ENCODE results near the gene VAPA.

Gene VAPA

DNA sequence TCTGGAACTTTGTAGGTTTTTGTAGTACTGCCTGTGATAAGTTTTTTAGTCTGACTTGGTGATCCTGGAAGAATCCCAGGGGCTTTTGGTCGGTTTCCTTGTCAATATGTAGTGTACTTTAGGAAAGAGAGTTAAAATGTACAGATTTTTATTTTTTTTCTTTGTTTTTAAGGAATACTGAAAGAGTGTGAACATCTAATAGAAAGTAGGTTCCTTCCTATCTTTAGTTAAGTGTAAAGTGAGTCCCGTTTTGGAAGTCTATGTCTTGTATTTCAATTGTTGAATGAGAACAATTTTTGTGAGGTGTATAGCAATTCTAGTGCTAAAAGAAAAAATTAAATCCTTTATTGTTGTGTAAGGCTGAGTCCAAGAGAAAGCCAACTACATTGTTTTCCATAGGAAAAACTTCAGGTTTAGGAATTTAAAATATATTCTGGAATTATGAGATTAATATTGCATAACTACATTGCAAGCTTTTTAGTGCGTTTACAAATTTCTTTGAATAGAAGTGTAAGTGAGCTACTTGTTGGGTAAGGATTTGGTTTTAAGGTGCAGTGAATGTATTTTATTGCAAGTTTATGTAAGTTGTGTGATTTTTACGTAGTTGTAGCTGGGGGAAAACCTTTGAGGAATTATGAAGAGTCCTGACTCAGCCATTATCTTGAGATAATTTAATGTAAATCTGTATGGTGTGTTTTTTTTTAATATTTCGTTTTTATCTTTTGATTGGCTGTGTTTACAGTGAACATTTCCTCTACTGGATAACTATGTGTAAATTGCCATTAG lies 1.7 kb downstream of the VAPA start:
- DNase-seq: no peak

DNA sequence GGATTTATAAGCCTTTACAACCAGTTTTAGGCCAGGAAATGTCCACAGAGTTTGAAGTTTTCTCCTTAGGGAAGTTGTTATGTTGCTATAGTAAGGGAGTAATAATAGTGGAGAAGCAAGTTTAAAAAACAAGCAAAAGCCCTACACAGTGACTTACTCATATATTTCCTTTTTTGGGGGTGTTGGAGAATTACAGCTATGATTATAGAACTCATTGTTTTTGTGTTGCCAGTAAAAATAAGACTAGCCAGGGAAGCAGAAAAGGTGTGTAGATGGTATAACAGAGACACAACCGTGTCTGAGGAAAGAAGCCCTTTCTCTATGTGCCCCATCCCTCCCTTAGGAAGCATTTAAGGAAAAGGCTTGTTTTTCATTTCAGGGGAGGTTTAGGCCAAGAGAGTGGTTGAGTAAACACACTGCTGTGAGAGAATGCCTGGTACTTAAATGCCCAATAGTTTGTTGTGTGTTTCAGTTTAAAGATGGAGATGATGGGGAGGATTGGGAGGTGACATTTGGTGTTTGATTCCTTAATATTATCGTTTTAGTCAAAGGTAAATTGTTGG lies 2.3 kb downstream of the VAPA start:
- no peak for DNase-seq

DNA sequence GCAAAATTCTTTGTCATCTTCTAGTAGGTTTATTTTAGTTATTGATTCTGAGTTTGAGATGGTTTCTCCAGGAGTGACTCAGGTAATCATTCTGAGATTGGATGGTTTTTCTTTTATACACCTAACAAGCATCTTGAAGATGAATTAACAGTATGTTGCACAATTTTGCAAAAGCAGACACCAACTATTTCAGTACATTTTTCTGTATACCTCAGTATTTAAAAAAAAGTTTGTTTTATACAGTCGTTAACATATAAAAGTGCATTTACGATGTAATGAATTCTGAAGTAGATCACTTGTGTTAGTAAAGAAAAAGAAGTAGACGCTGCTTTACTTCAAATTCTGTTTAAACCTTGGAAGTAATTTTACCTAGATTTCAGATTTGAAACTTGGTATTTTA lies 3.0 kb downstream of the VAPA start:
- no peak for DNase-seq

DNA sequence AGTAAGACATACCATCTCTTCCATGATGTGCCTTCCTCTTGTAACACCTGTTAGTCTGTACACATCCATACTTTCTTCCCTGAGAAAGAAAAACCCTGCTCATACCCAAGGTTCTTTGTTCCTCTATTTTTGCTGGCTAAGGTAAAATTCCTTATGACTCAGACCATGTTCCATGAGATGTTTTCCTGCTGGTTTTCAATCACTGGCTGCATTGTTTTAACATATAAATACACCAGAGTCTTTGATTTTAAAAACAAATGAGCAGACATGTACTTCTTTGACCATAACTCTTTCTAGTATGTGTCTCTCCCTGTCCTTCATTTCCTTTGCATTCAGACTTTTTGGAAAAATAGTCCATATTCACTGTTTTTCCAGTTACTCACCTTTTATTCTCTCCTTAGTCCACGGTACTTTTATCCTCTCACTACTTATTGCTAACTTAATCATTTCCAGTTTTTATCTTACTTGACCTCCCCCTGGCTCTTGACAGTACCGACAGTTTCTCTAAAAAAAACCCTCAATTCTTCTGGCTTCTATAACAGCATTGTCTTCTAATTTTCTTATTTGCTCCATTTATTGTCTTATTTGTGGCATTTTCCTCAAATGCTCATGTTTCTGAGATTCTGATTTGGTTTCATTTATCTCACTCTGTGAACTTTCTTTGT lies 4.3 kb downstream of the VAPA start:
- no peak for DNase-seq

DNA sequence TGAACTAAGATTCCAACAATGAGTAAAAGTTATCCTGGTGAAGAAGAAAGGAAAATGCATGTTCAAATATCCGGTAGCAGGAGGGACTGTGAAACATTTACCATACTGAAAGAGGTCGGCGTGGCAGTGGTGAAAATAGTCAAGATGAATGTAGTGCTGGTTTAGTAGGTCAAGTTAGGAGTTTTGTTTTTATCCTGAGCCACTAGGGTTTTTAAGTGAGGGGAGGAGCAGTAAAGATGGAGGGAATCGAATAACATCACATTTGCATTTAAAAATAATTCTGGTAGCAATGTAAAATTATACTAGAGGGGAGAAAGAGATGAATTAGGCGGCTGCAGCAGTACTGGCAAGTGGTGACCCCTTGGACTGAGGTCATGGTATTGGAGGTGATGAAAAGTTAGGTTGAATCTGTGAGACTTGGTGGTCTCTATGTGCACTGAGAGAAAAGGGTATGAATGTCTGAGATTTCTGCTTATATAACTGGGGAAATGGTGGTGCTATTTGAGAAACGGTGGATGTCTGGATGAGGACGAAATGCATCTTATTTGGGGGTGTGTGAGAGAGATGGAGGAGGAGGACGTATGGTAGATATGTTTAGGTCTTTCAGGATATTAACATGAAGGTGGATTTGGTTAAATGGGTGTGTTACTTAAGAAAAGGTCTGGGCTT lies 5.9 kb downstream of the VAPA start:
- DNase-seq: no peak

DNA sequence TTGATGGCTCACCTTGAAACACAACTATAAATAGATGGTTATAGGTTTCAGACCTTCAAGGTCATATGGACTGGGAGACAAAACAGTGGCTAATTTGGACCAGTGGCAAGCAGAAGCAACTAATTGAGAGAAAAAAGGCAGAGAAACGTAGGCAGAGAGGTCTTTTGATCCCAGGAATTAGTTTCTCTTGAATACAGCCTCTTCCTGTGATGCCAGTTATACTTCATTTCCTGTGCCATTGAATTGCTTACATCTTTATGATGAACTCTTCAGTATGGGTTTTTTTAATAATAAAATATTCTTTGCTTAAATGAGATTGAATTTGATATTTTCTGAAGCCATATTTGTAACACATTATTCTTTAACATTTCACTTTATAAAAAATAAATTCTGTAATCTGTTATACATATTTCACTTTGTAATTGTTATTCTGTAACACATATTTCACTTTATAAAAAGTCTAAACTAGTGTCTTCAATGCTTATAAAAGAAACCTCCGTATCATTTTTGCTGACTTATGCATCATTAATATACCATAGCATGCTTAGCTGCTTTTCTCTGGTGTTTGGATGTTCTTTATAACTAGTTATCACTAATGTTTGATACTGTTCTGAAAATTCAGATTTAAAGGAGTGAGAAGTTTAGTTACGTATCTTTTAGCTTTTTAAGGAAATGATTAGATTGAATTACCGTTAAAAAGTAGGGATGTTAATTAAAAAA lies 8.9 kb downstream of the VAPA start:
- DNase-seq: no peak

DNA sequence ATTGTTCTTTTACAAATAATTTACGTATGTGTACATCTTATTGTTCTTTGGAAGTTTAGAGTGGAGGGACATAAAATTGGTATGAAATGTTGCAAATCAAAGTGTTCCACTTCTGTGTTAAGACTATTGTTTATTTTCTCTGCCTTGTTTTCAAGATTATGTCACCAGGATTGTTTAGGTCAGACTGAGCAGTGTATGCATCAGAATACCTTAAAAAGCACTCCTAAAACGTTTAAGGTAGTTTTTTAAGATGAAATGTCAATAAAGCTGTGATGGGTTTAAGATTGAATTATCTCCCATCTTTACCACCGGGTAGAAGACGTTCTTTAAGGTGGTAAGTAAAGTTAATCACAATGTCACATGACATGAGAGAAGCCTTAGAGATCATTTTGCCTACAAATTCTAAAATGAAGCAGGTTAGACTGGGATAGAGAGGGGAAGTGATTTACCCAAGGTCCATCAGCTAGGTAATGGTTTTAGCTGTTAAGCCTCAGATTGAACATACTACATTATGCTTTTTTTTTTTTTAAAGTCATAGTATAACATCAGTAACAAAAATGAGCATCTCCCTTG lies 10.6 kb downstream of the VAPA start:
- no peak for DNase-seq

DNA sequence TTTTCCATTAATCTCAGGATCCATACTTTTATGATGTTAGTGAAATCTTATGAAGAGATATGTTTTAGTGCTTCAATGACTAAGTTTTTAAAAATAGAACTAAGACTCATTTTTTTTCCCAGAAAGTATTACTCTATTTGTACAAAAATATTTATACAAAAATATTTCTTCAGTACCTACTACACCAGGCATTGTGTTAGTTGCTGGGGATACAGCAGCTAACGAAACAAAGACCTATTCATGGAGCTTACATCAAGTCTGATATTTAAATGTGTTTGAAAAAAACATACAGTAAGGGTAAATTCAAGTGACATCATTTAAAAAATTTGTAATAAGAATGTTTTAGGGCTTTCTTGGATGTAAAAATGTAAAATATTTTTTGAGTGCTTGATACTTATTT lies 11.6 kb downstream of the VAPA start:
- no peak for DNase-seq

DNA sequence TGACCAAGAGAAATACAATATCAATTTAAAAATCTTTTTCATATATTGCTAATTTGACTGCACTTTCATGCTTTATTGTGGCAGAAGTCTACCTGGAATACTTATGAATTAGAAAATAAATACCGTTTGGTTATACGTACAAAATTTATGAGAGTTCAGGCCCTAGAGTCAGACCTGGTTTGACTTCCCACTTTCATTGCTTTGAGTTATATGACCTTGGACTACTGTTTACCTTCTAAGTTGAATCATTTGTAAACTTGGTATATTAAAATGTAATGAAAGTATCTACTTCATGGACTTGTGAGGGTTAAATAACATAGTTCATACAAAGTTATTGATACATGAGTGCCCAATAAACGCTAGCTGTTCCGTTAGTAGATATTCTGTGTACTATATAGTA lies 12.0 kb downstream of the VAPA start:
- DNase-seq: no peak

DNA sequence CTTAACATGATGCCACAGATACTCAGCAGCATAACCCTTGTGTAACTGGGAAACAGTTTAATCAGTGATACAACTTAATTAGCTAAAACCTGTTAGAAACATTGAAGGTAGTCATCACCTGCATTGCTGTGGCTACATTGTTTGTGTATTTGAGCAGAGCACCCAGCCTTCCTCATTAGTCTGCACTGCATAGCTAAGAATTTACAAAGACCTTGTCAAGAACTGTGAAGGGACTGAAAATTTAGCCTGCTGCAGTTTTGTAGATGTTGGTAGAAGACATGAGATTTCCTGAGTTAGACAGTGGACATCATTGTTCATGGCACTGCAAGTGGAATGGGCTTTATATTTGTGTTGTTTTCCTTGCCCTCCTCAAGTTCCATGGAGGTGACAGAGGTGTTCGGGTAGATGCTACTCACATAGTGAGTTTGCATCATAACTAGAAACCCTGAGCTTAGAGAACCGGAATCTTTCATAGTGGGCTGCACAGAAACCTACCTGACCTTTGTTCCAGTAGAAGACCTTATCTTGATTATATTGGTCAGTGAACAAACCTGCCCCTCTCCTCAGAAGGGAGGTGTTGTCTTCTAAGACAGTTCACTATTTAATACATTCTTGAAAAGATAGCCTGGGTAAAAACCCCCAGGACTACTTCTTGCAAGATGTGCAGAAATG lies 12.5 kb downstream of the VAPA start:
- no peak for DNase-seq

DNA sequence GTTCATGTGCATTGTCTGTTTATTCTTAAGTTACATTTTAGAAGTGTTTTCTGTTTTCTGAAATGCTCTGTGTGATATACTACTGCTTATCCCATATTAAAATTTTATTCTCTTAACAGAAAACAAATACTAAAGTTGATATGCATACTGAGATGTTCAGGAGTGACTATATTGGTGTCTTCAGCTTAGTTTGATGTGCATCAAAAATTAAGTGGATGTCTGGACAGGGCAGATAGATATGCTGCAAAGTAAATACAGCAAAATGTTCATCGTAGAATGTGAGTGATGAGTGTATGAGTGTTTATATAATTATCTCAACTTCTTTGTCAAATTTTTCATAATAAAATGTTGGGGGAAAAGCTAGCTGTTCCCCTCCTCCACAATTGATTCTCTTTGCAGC lies 13.2 kb downstream of the VAPA start:
- no peak for DNase-seq

DNA sequence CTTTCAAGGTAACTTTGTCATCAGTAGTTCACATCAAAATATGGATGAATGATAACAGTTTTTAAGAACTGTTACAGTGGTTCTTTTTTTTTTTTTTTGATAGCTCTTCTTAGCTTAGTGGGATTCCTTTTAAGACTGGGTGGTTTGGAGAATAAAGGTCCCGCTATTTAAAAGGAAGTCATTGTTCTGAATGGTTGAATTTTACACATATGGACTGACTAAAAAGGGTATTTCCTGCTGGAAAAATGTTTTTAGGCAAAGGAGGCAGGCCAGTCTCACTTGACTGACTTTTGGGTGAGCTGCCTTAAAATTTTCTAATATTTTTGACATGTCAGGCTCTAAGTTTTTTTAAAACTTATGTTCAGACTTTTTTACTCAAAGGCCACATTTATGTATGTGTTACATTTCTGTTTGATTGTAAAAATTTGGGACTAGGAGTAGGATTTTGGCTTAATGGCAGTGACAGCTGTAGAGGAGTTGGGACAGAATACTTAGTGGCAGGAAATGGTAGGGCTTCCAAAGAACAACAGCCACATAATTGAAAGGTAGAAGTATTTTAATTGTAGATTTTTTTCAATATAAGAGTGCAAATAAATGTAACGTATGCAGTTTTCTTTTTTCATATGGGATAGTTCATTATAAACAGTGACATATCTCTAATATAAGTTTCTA lies 13.7 kb downstream of the VAPA start:
- no peak for DNase-seq

DNA sequence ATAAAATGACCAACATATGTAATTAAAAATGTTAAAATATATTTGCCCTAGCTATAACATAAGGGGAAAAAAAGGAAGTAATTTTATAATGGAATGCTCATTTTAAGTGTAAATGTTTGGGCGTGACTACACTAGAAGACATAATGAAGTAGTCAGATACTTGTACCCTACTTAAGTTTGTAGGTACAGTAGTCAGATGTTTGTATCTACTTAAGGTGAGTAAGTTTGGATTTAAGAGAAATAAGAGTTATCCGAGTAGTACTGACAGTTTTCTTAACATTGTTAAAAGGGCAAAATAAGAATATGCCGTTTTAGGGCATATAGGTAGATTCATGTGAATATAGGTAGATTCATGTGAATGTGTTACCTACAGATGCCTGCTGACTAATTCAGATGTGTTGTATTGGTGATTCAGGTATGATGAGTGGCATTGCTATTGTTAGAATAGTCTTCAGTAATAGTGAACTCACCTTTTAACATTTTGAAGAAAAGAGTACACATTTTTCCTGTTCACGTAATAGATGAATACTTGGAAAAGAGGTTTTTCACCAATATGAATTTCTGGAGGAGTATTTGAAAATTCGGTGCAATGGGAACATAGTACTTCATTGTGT lies 14.9 kb downstream of the VAPA start:
- DNase-seq: no peak

DNA sequence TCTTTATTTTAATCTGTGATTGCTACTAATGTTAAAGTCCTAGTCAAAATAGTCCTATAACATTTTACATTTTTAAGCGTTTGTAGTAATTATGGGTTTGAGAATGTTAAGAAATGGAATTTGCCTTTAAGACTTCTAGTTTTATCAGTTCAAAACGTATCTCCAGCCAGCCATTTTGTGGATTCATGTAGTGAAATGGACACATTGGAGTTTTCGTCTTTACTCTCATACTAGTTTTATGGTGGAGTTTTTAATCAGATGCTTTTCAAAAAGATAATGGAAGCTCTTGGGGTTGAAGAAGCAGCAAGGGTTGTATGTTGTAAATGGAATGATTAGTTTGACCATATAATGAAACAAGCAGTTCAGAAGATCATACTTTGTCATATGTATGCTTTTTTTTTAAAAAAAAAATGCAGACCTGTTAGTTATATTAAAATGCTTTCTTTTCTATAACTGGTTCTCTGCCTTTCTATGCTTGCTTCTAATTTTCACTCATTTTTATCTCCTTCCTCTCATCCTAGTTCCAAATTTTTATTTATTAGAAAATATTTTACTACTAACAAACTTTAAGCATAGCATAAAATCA lies 16.6 kb downstream of the VAPA start:
- DNase-seq: no peak

DNA sequence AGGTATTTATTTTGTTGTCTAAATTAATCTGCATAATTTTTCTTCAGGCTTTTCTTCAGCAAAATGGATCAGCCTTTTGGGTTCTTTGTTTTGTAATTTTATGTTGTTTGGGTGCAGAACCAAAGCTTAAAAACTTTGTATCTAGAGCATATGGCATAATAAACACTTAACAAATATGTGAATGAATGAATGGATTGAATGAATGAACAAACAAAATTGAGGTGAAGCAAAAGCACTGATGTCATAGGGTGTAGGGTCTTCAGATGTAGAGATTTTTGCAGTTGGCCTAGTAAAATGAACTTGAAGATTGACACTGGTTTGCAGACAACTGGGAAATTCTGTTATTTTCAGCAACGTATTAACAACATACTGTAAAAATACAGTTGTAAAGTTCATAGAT lies 17.3 kb downstream of the VAPA start:
- DNase-seq: no peak

DNA sequence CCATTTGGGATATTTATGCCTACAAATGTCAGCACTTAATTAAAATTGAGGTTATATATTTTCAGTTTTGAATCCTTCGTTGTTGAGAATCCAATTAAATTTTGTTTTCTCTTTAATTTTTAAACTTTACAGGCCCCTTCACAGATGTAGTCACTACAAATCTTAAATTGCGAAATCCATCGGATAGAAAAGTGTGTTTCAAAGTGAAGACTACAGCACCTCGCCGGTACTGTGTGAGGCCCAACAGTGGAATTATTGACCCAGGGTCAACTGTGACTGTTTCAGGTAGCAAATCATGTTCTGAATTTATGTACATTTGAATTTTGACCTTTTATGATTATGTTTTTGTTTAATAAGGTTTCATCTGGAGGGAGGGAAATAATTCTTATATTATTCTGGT lies 17.9 kb downstream of the VAPA start:
- DNase-seq: no peak

DNA sequence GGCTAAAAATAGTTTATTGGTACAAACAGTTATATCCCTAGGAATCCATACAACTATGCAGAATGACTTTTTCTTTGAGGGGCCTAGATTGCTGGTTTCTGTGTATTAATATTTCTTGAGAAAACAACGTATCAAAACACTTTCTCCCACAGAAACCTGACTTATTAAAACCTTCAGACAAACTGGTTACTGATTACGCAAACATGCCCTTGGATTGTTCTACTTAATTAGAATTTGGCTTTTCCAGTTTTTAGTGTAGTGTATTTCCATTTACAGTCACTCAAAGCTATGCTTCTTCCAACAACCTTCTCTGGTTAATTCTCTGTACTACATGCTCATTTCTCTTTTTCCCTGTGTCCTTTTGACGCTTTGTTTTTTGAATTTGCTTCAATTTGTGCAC lies 20.0 kb downstream of the VAPA start:
- no peak for DNase-seq

DNA sequence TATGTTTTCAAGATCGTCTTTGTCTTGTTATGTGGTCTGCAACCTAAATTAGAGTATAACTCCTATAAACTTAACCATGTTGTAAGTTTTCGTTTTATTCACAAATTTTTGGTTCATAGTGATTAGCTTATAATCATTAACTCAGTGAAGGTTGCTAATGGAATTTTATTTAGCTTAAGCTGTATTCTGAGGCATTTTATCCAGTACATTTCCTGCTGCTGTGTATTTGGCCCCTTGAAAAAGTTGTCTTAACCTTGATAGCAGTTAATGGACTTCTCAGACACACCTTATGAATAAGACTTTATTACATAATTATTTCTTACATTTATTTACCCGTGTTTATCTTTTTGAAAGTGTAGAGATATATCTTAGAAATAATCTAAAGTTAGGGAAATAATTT lies 20.5 kb downstream of the VAPA start:
- DNase-seq: no peak

DNA sequence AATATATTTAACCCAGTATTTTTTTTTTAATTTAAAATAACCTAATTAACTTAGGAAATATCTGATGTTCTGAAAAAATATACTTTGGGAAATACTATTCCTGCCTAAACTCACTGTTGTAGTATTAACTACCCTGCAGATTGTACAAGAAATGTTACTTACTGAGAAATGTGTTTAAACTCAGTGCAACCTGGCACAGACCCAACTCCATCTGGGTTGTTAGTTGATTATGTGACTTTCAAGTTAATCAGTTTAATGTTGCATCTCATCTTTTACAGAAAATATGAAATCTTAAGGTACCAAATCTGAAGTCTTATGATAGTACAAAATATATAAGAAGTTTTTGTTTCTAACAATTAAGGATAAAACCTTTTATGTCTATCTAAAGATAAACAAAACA lies 27.3 kb downstream of the VAPA start:
- no peak for DNase-seq

DNA sequence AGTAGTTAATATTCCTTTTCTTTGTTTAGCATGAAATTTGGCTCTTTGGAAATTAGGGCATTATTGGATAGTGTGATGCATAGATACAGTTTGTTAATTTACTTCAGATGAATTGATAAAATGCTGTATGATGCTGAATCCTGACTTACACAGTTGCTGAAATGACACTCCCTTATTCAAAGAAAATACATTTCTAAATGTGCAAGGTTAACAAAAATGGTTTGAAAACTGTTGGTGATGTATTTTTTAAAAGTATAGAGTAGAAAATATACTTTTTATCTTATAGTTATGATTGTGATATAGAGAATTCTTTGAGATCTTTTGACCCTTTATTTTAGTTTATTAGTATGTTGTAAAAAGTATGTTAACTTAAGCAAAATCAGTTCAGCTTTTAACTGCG lies 27.8 kb downstream of the VAPA start:
- DNase-seq: no peak

DNA sequence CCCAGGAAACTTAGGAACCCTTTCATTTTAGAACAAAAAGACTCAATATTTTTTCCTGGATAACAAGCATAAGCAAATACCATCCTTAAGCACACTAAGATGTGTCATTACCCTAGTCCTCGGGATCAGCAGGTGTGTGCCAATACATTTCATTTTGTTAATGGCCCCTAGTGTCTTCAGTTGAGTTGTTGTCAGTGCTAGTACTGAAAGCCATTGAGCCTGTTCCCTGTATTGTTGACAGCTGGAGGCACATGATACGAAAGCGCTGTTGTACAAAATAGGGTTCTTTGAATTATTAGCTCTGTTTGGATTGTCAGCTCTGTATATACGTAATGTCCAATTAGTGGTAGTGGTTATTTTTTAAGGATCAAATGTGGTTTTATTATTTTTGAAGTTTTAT lies 29.5 kb downstream of the VAPA start:
- peak; percentile 38 to 71 for DNase-seq
